Measurements from ENCODE around the gene MTHFSD.

The MTHFSD gene

GRCh38 chr16:86584071-86584685 is 29.1 kb upstream of the MTHFSD start:
- no peak for DNase-seq (ENCODE audit: low read depth)

DNA sequence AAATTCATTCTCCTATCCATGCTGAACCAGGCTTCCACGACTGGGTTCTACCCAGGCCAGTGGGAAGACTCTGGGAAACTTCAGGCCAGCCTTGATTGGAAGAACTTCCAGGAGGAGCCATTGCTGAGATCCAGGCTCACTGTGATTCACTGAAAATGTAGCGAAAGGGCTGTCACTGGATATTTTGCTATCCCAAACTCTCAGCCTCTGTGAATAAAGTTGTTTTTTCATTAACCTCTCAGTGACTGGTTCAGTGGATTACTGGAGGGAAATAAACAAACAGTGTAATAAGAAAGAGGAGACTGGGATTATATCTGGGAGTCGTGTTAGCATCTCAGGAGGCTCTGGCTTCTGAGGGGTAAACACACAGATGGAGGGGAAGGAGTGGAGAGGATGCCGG is 26.4 kb upstream of the MTHFSD start:
- no peak for DNase-seq (ENCODE audit: low read depth)

DNA sequence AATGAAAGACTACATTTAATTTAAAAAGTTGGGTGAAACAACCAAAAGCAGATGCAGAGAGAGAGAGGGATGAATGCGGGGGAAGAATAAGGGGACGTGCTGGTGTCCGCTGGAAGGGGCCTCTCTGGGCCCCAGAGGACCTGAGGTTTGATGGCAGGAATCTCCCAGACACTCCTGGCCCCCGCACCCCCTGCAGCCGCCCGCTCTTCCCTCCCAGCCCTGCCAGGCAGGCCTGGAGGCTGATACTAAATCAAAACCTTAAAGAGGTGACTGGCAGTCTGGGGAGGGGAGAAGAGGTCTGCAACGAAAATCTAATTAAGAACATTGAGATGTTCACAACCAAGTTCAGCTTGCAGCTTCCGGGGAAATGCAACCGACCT is 25.7 kb upstream of the MTHFSD start:
- no peak for DNase-seq (ENCODE audit: low read depth)

DNA sequence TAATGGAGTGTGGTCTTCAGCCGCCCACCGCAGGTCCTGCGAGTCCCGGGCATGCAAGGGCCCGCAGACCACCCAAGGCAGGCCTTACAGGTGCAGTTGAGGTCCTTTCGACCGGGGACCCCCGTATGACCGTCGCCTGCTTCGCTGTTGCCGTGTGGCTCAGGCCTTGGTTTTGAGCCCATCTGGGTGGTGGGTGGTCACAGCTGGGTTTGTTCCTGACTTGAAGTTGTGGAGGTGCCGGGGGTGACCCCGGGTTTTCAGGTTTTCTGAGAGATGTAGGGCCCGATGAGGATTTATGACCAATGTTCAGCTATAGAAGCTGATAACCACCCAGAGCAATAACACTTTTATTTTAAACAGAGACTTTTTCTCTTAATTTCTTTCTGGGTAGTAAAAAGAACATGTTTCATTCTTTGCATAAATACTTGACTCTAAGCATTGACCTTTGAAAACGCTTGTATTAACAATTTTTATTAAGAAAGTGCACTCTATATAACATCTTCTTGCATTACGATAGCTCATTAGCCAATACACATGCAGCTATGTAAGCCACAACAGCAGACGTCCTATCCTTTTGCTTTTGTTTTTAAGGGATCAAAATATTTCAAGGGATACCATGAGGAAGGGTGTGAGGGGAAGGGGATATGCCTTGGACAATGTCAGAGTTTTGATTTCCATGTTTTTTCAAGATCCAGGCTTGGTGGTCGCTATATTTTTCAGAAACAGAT is 25.2 kb upstream of the MTHFSD start:
- peak; percentile 52 for DNase-seq (ENCODE audit: low read depth)

DNA sequence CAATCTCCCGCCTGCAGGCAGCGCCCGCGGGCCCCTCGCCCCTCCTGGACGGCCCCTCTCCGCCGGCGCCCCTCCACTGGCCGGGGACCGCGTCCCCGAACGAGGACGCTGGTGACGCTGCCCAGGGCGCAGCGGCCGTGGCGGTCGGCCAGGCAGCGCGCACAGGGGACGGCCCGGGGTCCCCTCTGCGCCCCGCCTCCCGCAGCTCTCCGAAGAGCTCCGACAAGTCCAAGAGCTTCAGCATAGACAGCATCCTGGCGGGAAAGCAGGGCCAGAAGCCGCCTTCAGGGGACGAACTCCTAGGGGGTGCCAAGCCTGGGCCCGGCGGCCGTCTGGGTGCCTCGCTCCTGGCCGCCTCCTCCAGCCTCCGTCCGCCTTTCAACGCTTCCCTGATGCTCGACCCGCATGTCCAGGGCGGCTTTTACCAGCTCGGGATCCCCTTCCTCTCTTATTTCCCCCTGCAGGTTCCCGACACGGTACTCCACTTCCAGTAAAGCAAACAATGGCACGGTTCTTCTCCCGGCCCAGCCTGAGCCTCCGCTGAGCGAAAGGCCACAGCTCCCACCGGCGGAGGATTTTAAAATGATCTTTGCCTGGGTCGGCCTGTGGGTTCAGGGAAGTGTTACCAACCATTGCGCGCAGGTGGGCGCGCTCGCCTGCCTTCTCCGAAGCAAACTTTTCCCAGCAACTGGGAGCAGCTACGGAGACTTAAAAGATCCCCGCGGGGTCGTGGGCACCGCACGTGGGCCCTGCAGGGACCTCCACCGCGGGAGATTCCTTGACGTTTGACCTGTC is 24.4 kb upstream of the MTHFSD start:
- DNase-seq (ENCODE audit: low read depth) = peak; percentile 52

GRCh38 chr16:86578611-86579267 is 23.7 kb upstream of the MTHFSD start:
- DNase-seq (ENCODE audit: low read depth) = peak; percentile 54

DNA sequence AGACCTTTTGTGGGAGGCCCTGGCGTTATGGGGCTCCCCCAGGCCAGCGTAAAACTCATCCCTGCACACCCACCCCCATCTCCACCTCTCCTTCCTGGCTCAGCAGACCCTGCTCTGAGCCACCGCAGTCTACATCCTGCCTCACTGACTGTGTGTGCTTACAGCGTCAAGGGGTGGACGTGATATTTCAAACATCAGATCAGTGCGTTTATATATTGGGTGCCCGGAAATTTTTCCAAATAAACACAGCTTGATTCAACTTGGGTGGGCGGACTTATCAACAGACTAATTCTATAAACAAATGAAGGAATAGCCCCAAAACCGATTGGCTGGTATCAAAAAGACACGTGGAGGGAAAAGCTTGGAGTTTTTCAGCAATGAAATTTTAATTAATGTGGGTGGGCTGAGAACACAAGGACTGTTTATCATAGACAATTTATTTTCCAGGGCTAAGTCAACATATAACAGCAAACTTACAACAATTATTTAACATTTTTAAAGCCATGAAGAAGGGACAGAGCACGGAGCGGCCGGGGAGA is 23.1 kb upstream of the MTHFSD start, which contains the start of gene FOXL1:
Gene FOXL1 (plus strand): TSS at position 489 of the 539 bp plus-strand sequence. CDS start 175 bp downstream, outside the sequence.
- DNase-seq (ENCODE audit: low read depth) = peak; percentile 51

GRCh38 chr16:86577314-86577971 is 22.4 kb upstream of the MTHFSD start:
- DNase-seq (ENCODE audit: low read depth) = no peak

- no peak for DNase-seq (ENCODE audit: low read depth)
These were observed 21.7 kb upstream of the MTHFSD start for GRCh38 chr16:86576591-86577313.

DNA sequence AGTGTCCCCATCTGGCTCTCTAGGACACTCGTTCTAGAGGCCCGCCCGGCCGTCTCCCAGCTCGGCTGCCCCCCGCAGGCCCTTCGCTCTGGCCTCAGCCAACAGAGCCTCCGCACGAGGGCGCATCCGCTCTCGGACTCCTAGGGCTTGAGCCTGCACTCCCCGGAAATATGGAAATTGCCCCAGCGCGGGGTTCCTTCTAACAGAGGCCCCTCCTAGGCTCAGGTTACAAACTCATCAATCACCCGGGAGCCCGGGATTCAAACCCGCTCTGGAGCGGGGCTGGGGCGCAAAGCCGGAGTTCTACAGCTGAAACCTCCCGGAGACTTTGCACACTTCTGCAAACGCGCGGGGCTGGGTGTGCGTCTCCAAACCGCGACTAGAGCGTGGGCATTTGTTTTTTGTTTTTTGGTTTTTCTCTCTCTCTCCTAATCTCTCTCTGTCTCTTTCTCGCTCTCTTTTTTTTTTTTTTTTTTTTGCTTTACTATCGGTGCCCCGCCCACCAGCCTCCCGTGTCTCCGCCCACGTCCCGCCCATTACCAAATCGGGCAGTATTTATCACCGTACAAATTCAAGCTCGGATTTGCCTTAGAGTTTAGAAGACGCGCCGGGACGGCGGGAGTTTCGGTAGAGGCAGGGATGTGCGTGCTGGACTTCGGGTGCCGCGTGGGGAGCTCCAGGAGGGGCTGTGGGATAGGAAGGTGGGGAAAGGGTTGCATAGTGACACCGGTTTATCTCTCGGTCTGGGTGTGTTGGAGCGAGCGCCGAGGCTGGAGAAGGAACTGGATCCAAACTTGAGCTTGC is 20.9 kb upstream of the MTHFSD start:
- peak; percentile 97 for DNase-seq (ENCODE audit: low read depth)

DNA sequence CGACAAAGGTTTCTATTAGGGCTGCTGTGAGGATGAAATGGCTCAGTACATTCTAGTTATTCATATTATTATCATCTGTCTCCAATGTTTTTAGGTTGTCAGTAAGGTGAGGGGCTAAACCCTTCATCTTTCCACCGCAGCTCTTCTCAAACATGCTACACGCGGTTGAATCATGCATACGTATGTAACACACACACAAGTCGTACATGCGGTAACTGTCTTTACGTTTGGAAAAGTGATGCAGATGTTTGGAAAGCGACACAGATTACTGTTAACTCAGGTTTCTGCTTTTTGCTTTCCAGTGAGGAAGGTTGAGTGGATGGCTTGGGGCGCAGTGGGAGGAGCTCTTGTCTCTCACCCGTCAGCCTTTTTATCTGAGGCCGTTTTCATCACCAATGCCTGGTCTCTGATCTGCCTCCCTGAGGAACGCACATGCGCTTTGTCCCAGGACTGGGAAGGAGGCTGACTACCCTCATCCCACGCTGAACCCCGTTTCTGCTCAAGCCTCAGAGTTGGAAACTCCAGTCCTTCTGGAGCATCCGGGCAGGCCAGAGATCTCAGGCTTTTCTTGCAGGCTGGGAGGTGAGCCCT is 20.2 kb upstream of the MTHFSD start:
- DNase-seq (ENCODE audit: low read depth) = peak; percentile 66

DNA sequence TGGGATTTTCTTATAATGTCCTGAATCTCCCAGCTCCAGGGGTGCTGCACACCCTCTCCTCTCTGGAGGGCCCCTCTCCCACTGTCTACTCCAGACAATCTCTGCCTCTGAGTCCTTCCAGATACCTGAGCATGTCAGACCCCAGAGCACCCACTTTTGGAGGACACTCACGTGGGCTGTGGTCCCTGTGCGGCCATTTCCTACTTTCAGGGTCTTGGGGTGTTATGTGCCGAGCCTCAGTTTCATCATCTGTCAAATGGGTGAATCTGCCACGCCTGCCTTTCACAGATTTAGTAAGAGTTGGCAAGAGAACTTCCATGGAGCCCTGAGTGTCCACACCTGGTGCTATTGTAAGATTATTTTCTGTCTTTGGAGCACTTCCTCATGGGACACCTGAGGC is 19.6 kb upstream of the MTHFSD start:
- no peak for DNase-seq (ENCODE audit: low read depth)

DNA sequence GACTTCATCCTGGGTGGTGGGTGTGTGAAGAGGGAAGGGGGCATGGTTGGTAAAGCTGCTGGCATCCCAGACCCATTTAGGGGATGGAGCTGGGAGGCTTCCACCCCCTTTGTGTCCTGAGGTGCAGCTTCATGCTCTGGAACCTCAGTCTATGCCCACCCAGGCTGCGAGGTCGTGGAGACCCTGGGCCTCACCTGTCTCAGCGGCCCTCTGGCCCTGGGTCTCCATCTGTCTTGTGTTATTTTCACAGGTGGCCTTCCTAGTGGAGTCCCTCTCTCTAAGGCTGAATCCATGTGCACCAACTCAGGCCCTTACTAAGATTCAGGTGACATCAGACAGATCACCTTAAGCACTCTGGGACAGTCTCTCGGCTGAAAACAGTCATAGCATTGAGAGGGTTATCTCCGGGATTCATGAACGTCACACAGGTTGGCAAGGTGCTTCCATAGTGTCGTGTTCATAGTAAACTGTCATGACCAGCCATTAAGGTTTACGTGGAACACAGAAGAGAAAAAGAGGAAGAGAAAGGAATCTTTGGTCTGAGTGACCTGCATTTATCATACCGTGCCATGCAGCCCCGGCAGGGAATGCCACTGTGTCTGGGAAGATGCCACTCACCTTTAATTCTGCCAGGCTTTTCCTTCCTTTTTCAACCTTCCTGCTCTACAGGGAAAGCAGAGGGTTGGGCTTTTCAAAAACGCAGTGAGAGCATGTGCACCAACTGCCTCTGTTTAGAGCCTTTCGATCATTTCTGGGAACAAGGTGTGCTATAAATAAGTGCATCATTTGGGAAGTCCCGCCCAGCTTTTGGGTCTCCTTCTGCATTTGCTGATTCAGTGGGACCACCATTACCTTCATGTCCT is 18.8 kb upstream of the MTHFSD start:
- DNase-seq (ENCODE audit: low read depth) = no peak

DNA sequence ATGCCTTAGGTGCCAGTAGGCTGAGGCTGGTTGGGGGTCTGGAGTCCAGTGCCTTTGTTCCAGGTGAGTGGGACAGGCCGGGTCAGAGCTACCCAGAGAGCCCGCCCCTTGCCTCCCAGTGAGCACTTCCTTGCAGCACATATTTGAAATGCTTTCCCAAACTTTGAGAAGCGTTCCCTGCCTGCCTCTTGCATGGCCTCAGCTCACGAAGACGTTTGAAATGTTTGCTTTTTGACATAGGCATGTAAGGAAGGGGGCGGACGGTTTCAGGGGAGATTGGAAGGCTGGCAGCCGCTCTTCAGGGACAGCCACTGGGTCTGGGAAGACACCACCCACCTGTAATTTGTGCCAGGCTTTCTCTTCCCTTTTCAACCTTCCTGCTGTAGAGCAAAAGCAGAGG is 18.2 kb upstream of the MTHFSD start:
- no peak for DNase-seq (ENCODE audit: low read depth)

DNA sequence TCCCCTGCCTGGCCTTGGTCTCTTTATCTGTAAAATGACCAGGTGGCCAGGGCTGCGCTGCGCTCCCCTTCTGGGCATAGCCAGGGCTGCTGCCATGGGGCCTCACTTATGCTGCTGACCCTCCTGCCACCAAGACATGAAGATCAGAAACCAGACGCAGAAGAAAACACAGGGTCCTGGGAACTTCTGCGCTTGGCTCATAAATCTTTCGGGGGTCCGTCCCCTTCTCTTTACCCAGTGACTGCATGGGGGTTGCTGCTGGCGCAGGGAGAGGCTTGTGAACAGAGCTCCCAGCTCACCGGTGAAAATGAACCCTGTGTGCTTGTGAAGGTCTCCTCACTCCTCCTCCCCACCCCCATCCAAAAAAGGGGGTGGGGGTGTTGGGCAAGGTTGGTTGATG is 17.6 kb upstream of the MTHFSD start:
- no peak for DNase-seq (ENCODE audit: low read depth)

DNA sequence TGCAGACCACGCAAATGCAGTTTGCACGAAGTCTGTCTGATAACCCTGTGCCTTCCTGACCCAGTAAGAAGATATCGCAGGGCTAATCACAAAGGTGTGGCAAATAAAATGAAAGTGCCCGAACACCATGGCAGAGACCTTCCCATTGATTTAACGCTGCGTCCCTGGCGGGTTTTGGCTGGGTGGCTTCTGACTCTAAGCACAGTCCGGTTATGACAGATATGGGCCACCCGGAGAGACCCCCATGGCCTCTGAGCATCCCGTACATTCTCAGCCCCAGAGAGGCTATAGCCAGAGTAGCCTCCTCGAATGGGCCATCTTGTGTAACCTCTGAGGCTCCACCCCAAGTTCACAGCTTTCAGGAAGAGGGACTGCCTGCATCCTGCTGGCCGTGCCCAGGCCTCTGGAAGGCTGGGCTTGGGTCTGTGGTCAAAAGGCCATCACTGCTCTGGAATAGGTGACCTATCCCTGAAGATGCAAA is 17.0 kb upstream of the MTHFSD start:
- DNase-seq (ENCODE audit: low read depth) = no peak

GRCh38 chr16:86571530-86571915 is 16.5 kb upstream of the MTHFSD start:
- no peak for DNase-seq (ENCODE audit: low read depth)

All from amniotic epithelial cell (primary cell).